Measurements from ENCODE around the gene MPPED1. TPM values are rescaled to one million over a fixed set of nuclear protein-coding genes. Genes with fewer than 3 reads are reported as not detected.

The MPPED1 gene
- total RNA-seq, 1 experiment from 2014 or later = 0.28 TPM

- Histone ChIP-seq H3K9ac (ENCODE audit: extremely low read depth, insufficient read length, low read length) (no peak overlapping the region), H2AFZ (ENCODE audit: low read length) (no peak overlapping the region), H3K79me1 (ENCODE audit: insufficient read depth, low read depth, low read length, poor library complexity, severe bottlenecking) (no peaks in the 10 kb centered on the region), H3K23me2 (ENCODE audit: insufficient read length, low read depth, low read length, poor library complexity, severe bottlenecking) (no peaks in the 10 kb centered on the region), H2BK120ac (ENCODE audit: low read depth, low read length, poor library complexity, severe bottlenecking) (no peak overlapping the region), H3K4me2 (ENCODE audit: insufficient read depth, insufficient read length, low read length) (no peak overlapping the region), H2AK5ac (ENCODE audit: insufficient read length, low read length) (no peak overlapping the region), H2BK5ac (ENCODE audit: insufficient read length, low read length) (no peak overlapping the region), H3K56ac (ENCODE audit: insufficient read length, low read depth, low read length) (no peak overlapping the region), H3K27me3 (ENCODE audit: insufficient read depth, low read length) (no peaks in the 10 kb centered on the region), H3K9me3 (ENCODE audit: control insufficient read depth, low read depth, low read length) (no peaks in the 10 kb centered on the region), H3K27ac (ENCODE audit: insufficient read length, low read depth, low read length) (no peak overlapping the region), H4K20me1 (ENCODE audit: control insufficient read depth, insufficient read depth, insufficient read length) (no peaks in the 10 kb centered on the region), H3K79me2 (ENCODE audit: insufficient read depth, low read length) (no peaks in the 10 kb centered on the region), H3K18ac (ENCODE audit: insufficient read length, low read depth, low read length) (no peak overlapping the region), H4K8ac (replicated peaks; ENCODE audit: insufficient read length, low read depth, low read length) (no peak overlapping the region), H3K23ac (ENCODE audit: insufficient read length, low read depth, low read length) (no peak overlapping the region), H2BK20ac (ENCODE audit: low read depth, low read length, poor library complexity, severe bottlenecking) (no peak overlapping the region), H3K14ac (ENCODE audit: insufficient read depth, low read length) (no peak overlapping the region), H3T11ph (ENCODE audit: low read length) (no peak overlapping the region), H4K91ac (ENCODE audit: insufficient read length, low read depth, low read length) (no peak overlapping the region), H4K5ac (ENCODE audit: insufficient read length, low read depth, low read length) (no peak overlapping the region), H2BK12ac (ENCODE audit: insufficient read length, low read depth, low read length) (no peak overlapping the region), H2BK15ac (ENCODE audit: low read depth, low read length) (no peak overlapping the region), H3K4ac (ENCODE audit: low read depth, low read length) (no peak overlapping the region), H3K4me1 (ENCODE audit: insufficient read depth, low read length) (no peaks in the 10 kb centered on the region)
- Mint-ChIP-seq H3K36me3 (ENCODE audit: insufficient read depth in 1 of 3, low read depth in 3 of 3) (no peaks in the 10 kb centered on the region), H3K4me3 (no peak overlapping the region), H3K9me3 (no peaks in the 10 kb centered on the region), H3K27ac (no peak overlapping the region), H3K4me1 (peaks cover 0 to 9% of the 10 kb centered on the region in 2 experiments; a peak in 2 of 4 replicates), H3K27me3 (ENCODE audit: low read depth) (peaks cover 2% of the 10 kb centered on the region; the same call in 1 of the 2 replicates)
- no peak for DNase-seq
- TF ChIP-seq CTCF (conservative IDR thresholded peaks at IDR 0.05) = no peak
- no CpG with 5 or more reads among the region's 2 CpGs for WGBS (ENCODE audit: extremely low coverage, insufficient read length, low lambda C conversion rate)
Observed at GRCh38 chr22:43529461-43529860, 117.6 kb downstream of the MPPED1 start.

Data from H9 (cell line).